Measurements from ENCODE around the gene FNBP1.

Gene FNBP1

GRCh38 chr9:129881547-129882324 lies 161.3 kb downstream of the FNBP1 start:
- no peak for TF ChIP-seq CTCF (conservative IDR thresholded peaks at IDR 0.05; ENCODE audit: low read depth, low read length)
- no peak for DNase-seq (ENCODE audit: low read depth)
- no peak overlapping the region for H3K4me3 ChIP-seq (ENCODE audit: low read length)

GRCh38 chr9:129880654-129881546 lies 162.1 kb downstream of the FNBP1 start:
- H3K4me3 ChIP-seq (ENCODE audit: low read length), result no peak overlapping the region
- no peak for DNase-seq (ENCODE audit: low read depth)
- TF ChIP-seq CTCF (conservative IDR thresholded peaks at IDR 0.05; ENCODE audit: low read depth, low read length), result no peak

GRCh38 chr9:129879991-129880653 lies 162.9 kb downstream of the FNBP1 start:
- no peak for TF ChIP-seq CTCF (conservative IDR thresholded peaks at IDR 0.05; ENCODE audit: low read depth, low read length)
- no peak for DNase-seq (ENCODE audit: low read depth)
- no peak overlapping the region for H3K4me3 ChIP-seq (ENCODE audit: low read length)

GRCh38 chr9:129879103-129879699 lies 163.8 kb downstream of the FNBP1 start:
- H3K4me3 ChIP-seq (ENCODE audit: low read length), result no peak overlapping the region
- no peak for TF ChIP-seq CTCF (conservative IDR thresholded peaks at IDR 0.05; ENCODE audit: low read depth, low read length)
- DNase-seq (ENCODE audit: low read depth), result no peak

- H3K4me3 ChIP-seq (ENCODE audit: low read length), result no peak overlapping the region
- no peak for DNase-seq (ENCODE audit: low read depth)
- TF ChIP-seq CTCF (conservative IDR thresholded peaks at IDR 0.05; ENCODE audit: low read depth, low read length), result no peak
These were observed 164.7 kb downstream of the FNBP1 start for GRCh38 chr9:129878291-129878690.

- DNase-seq (ENCODE audit: low read depth), result no peak
- TF ChIP-seq CTCF (conservative IDR thresholded peaks at IDR 0.05; ENCODE audit: low read depth, low read length), result no peak
- no peak overlapping the region for H3K4me3 ChIP-seq (ENCODE audit: low read length)
These were observed 166.2 kb downstream of the FNBP1 start for GRCh38 chr9:129876815-129877214.
